LNCAP (cell line): ENCODE results near the gene BOK.

Experiments used
- CTCF ChIP-seq: fragments of 450-650 bp; IDR thresholded peaks from 2 replicates; pipeline ENCODE4 v1.5.1; 2017; ENCODE audit warnings: mild to moderate bottlenecking

The BOK gene

GRCh38 chr2:241563571-241563980 lies 5.0 kb downstream of the BOK start:
- TF ChIP-seq CTCF, result no peak

GRCh38 chr2:241563981-241564595 lies 5.5 kb downstream of the BOK start:
- no peak for TF ChIP-seq CTCF

GRCh38 chr2:241564596-241565410 lies 6.3 kb downstream of the BOK start:
- no peak for TF ChIP-seq CTCF

GRCh38 chr2:241565411-241565810 lies 6.9 kb downstream of the BOK start:
- no peak for TF ChIP-seq CTCF

GRCh38 chr2:241566468-241566867 lies 7.9 kb downstream of the BOK start:
- TF ChIP-seq CTCF, result no peak

GRCh38 chr2:241567776-241568175 lies 9.2 kb downstream of the BOK start:
- no peak for TF ChIP-seq CTCF

- no peak for TF ChIP-seq CTCF
These were observed 10.2 kb downstream of the BOK start for GRCh38 chr2:241568726-241569125.
